HCT116 (cell line): ENCODE data around the gene SPACA6. TPM values are rescaled to one million over a fixed set of nuclear protein-coding genes. Genes with fewer than 3 reads are reported as not detected.

Experiments used
- ATAC-seq: fragments of 200-7000 bp; cut with Tn5 transposase; 2 replicates; pipeline ENCODE4 v1.9.1; 2020; ENCODE audit warnings: mild to moderate bottlenecking, moderate library complexity
- BruUV-seq: library from RNA; stranded (reverse); fragments of 400-500 nt; replicated peaks from 2 replicates; lab custom pipeline; 2021; lab: Mats Ljungman, UMichigan
- CTCF ChIA-PET: fragments of 300-600 bp; sonication (Branson Sonifier 250); formaldehyde crosslinking; loops from one replicate; lab custom pipeline; 2021; ENCODE audit warnings: antibody characterized with exemption; lab: Charles Lee
- POLR2A ChIA-PET: fragments of 300-600, 350-600 bp; sonication (Branson Sonifier 250); formaldehyde crosslinking; loops from one replicate; lab custom pipeline; 2021; ENCODE audit warnings: antibody characterized with exemption; lab: Charles Lee
- RAD21 ChIA-PET, 2 experiments: fragments of 300-600 bp; sonication (Branson Sonifier 250); formaldehyde crosslinking; loops; one replicate each; lab custom pipeline; 2023; ENCODE audit warnings: low total read pairs in 2 of 2; ENCODE audit not compliant: uncharacterized antibody in 2 of 2, unreplicated experiment in 2 of 2, low non-redundant PET in 1 of 2; lab: Charles Lee
- DNase-seq: peaks from one replicate; pipeline ENCODE4 v3.0.0-alpha.2; 2010; ENCODE audit warnings: low read depth, low spot score
- H2AFZ ChIP-seq: fragments of 200-600 bp; shearing (Covaris generic), sonication (generic); 2 replicates; pipeline ENCODE4 v1.6.1; 2017; ENCODE audit warnings: low read depth, mixed run types, mixed read lengths, antibody characterized with exemption, low read length; ENCODE audit not compliant: poor library complexity, severe bottlenecking
- H3K27ac ChIP-seq: 2 replicates; pipeline ENCODE4 v1.5.1; 2012; ENCODE audit warnings: low read depth, low read length
- H3K27me3 ChIP-seq: fragments of 200-600 bp; sonication (generic); 2 replicates; pipeline ENCODE4 v1.6.1; 2016; ENCODE audit warnings: mixed run types, low read length, mixed read lengths; ENCODE audit not compliant: insufficient read depth
- H3K36me3 ChIP-seq, 2 experiments: fragments of 200-500 bp in 1 of 2; fragments of 200-600 bp in 1 of 2; sonication (Bioruptor generic) in 1 of 2; sonication (generic) in 1 of 2; 2 replicates each; pipeline versions ENCODE4 v1.5.1 to v1.6.1; 2014 to 2016; ENCODE audit warnings: low read length in 2 of 2, inconsistent platforms in 1 of 2, mixed read lengths in 1 of 2, mixed run types in 1 of 2; ENCODE audit not compliant: insufficient read depth in 2 of 2, control insufficient read depth in 1 of 2
- H3K4me1 ChIP-seq, 2 experiments: fragments of 200-600 bp in 1 of 2; sonication (generic) in 1 of 2; 2 replicates each; pipeline versions ENCODE4 v1.5.1 to v1.6.1; 2012 to 2017; ENCODE audit warnings: low read length in 2 of 2, inconsistent platforms in 1 of 2, mild to moderate bottlenecking in 1 of 2, mixed read lengths in 1 of 2, mixed run types in 1 of 2, moderate library complexity in 1 of 2; ENCODE audit not compliant: insufficient read depth in 2 of 2, control insufficient read depth in 1 of 2
- H3K4me2 ChIP-seq: fragments of 200-600 bp; sonication (generic); 2 replicates; pipeline ENCODE4 v1.6.1; 2017; ENCODE audit warnings: mixed run types, low read length, mixed read lengths
- H3K4me3 ChIP-seq, 2 experiments: fragments of 200-600 bp in 1 of 2; sonication (generic) in 1 of 2; replicated peaks in 1 of 2; 2 replicates each; pipeline ENCODE4 v1.5.1; 2011 to 2016; ENCODE audit warnings: low read length in 2 of 2, control low read depth in 1 of 2, low read depth in 1 of 2, mild to moderate bottlenecking in 1 of 2, mixed read lengths in 1 of 2, mixed run types in 1 of 2
- H3K79me2 ChIP-seq: fragments of 200-600 bp; sonication (generic); 2 replicates; pipeline ENCODE4 v1.6.1; 2017; ENCODE audit warnings: mild to moderate bottlenecking, mixed run types, low read length, moderate library complexity, mixed read lengths; ENCODE audit not compliant: insufficient read depth
- H3K9ac ChIP-seq: fragments of 200-600 bp; sonication (generic); 2 replicates; pipeline ENCODE4 v1.6.1; 2016; ENCODE audit warnings: low read length, mixed read lengths
- H3K9me2 ChIP-seq: fragments of 200-600 bp; sonication (generic), shearing (Covaris generic); 2 replicates; pipeline ENCODE4 v1.6.1; 2017; ENCODE audit warnings: mixed run types, mild to moderate bottlenecking, moderate library complexity; ENCODE audit not compliant: insufficient read depth
- H3K9me3 ChIP-seq, 2 experiments: fragments of 200-500 bp in 1 of 2; fragments of 200-600 bp in 1 of 2; sonication (Bioruptor generic) in 1 of 2; sonication (generic) in 1 of 2; 2 replicates each; pipeline ENCODE4 v1.6.1; 2014 to 2017; ENCODE audit warnings: low read length in 2 of 2, mixed read lengths in 2 of 2, inconsistent platforms in 1 of 2, low read depth in 1 of 2, mild to moderate bottlenecking in 1 of 2, mixed run types in 1 of 2, moderate library complexity in 1 of 2; ENCODE audit not compliant: control insufficient read depth in 1 of 2, insufficient read depth in 1 of 2
- H4K20me1 ChIP-seq: fragments of 200-600 bp; sonication (generic), shearing (Covaris generic); 2 replicates; pipeline ENCODE4 v1.6.1; 2017; ENCODE audit warnings: mixed run types, mild to moderate bottlenecking, moderate library complexity; ENCODE audit not compliant: insufficient read depth
- CBX3 ChIP-seq: IDR thresholded peaks from 2 replicates; pipeline ENCODE4 v1.6.1; 2012; ENCODE audit warnings: low read depth
- EGR1 ChIP-seq: IDR thresholded peaks from 2 replicates; pipeline ENCODE4 v1.6.1; 2012; ENCODE audit warnings: low read depth
- ELF1 ChIP-seq: IDR thresholded peaks from 2 replicates; pipeline ENCODE4 v1.6.1; 2012; ENCODE audit warnings: low read depth, borderline replicate concordance
- EZH2 ChIP-seq: fragments of 200-600 bp; sonication (generic); IDR thresholded peaks from 2 replicates; pipeline ENCODE4 v1.6.1; 2017; ENCODE audit warnings: antibody characterized with exemption, mixed run types
- EZH2phosphoT487 ChIP-seq: fragments of 200-600 bp; IDR thresholded peaks from 2 replicates; pipeline ENCODE4 v1.6.1; 2018; ENCODE audit warnings: antibody characterized with exemption, borderline replicate concordance
- FOSL1 ChIP-seq: IDR thresholded peaks from 2 replicates; pipeline ENCODE4 v1.6.1; 2012; ENCODE audit warnings: low read depth
- JUND ChIP-seq: IDR thresholded peaks from 2 replicates; pipeline ENCODE4 v1.6.1; 2012
- POLR2A ChIP-seq: IDR thresholded peaks from 2 replicates; pipeline ENCODE4 v1.7.0; 2011; ENCODE audit warnings: borderline replicate concordance; ENCODE audit not compliant: insufficient read depth, insufficient read length; ENCODE audit errors: extremely low read depth
- RAD21 ChIP-seq: IDR thresholded peaks from 2 replicates; pipeline ENCODE4 v1.6.1; 2012; ENCODE audit warnings: low read depth, mild to moderate bottlenecking
- SIN3A ChIP-seq: IDR thresholded peaks from 2 replicates; pipeline ENCODE4 v1.6.1; 2012; ENCODE audit warnings: low read depth
- SP1 ChIP-seq: IDR thresholded peaks from 2 replicates; pipeline ENCODE4 v1.6.1; 2012; ENCODE audit warnings: low read depth
- TCF7L2 ChIP-seq: IDR thresholded peaks from 2 replicates; pipeline ENCODE4 v1.7.0; 2011; ENCODE audit warnings: borderline replicate concordance, inconsistent platforms; ENCODE audit not compliant: insufficient read depth, insufficient read length; ENCODE audit errors: extremely low read depth
- YY1 ChIP-seq: IDR thresholded peaks from 2 replicates; pipeline ENCODE4 v1.6.1; 2011; ENCODE audit warnings: low read length, low read depth, moderate library complexity, mild to moderate bottlenecking; ENCODE audit not compliant: insufficient replicate concordance; ENCODE audit errors: extremely low read depth
- ZNF274 ChIP-seq: fragments of 200-500 bp; sonication (Bioruptor generic); IDR thresholded peaks from 2 replicates; pipeline ENCODE4 v1.6.1; 2014; ENCODE audit warnings: mild to moderate bottlenecking, low read depth, low read length, inconsistent platforms
- intact Hi-C: fragments of 100-400 bp; cut with micrococcal nuclease; formaldehyde crosslinking; loops from 2 replicates; pipeline ENCODE4 v1.10.0; 2022
- total RNA-seq: library from RNA; stranded (reverse); gene quantifications from one replicate; pipeline ENCODE4 v1.2.1, GENCODE V29; 2021; ENCODE audit not compliant: unreplicated experiment
- TF ChIP-seq, protein P1 (sequence below): IDR thresholded peaks from 2 replicates; pipeline ENCODE4 v1.6.1; 2012
- TF ChIP-seq, protein P2 (sequence below), 3 experiments: fragments of 200-600 bp in 1 of 3; sonication (generic) in 1 of 3; IDR thresholded peaks in 2 of 3; conservative IDR thresholded peaks in 1 of 3; 2 replicates each; pipeline ENCODE4 v1.5.1; 2012 to 2017; ENCODE audit warnings: low read depth in 2 of 3, low read length in 2 of 3, antibody characterized with exemption in 1 of 3, borderline replicate concordance in 1 of 3, control low read depth in 1 of 3, mild to moderate bottlenecking in 1 of 3, mixed read lengths in 1 of 3, mixed run types in 1 of 3, moderate library complexity in 1 of 3; ENCODE audit not compliant: insufficient read depth in 1 of 3
- TF ChIP-seq, protein P3 (sequence below): IDR thresholded peaks from 2 replicates; pipeline ENCODE4 v1.6.1; 2012; ENCODE audit warnings: low read depth

The SPACA6 gene
- total RNA-seq, 1 experiment from 2014 or later = 13.9 TPM

GRCh38 chr19:51653162-51653561 is 40.0 kb upstream of the SPACA6 start (continued):
- TF ChIP-seq, protein P1, sequence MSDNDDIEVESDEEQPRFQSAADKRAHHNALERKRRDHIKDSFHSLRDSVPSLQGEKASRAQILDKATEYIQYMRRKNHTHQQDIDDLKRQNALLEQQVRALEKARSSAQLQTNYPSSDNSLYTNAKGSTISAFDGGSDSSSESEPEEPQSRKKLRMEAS = no peak
- TF ChIP-seq SP1 = no peak
- TF ChIP-seq TCF7L2 = no peak
- TF ChIP-seq POLR2A = no peak
- TF ChIP-seq YY1 = no peak

GRCh38 chr19:51654783-51655182 is 38.3 kb upstream of the SPACA6 start:
- ATAC-seq = no peak
- no peak overlapping the region for H3K9ac ChIP-seq
- no peaks in the 10 kb centered on the region for H3K79me2 ChIP-seq
- H3K4me1 ChIP-seq = peaks cover 0 to 5% of the 10 kb centered on the region in 2 experiments; a peak in 2 of 4 replicates
- H2AFZ ChIP-seq = no peak overlapping the region
- H3K4me2 ChIP-seq = no peak overlapping the region
- no peak for DNase-seq
- H3K27ac ChIP-seq = no peak overlapping the region
- no peak for TF ChIP-seq EGR1
- TF ChIP-seq, protein P2, sequence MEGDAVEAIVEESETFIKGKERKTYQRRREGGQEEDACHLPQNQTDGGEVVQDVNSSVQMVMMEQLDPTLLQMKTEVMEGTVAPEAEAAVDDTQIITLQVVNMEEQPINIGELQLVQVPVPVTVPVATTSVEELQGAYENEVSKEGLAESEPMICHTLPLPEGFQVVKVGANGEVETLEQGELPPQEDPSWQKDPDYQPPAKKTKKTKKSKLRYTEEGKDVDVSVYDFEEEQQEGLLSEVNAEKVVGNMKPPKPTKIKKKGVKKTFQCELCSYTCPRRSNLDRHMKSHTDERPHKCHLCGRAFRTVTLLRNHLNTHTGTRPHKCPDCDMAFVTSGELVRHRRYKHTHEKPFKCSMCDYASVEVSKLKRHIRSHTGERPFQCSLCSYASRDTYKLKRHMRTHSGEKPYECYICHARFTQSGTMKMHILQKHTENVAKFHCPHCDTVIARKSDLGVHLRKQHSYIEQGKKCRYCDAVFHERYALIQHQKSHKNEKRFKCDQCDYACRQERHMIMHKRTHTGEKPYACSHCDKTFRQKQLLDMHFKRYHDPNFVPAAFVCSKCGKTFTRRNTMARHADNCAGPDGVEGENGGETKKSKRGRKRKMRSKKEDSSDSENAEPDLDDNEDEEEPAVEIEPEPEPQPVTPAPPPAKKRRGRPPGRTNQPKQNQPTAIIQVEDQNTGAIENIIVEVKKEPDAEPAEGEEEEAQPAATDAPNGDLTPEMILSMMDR (IDR thresholded peaks at IDR 0.05 in 2 of 3, conservative IDR thresholded peaks at IDR 0.05 in 1 of 3; ENCODE audit: borderline replicate concordance in 1 of 3, insufficient read depth in 1 of 3, low read depth in 2 of 3, low read length in 2 of 3) = no peak
- TF ChIP-seq, protein P3, sequence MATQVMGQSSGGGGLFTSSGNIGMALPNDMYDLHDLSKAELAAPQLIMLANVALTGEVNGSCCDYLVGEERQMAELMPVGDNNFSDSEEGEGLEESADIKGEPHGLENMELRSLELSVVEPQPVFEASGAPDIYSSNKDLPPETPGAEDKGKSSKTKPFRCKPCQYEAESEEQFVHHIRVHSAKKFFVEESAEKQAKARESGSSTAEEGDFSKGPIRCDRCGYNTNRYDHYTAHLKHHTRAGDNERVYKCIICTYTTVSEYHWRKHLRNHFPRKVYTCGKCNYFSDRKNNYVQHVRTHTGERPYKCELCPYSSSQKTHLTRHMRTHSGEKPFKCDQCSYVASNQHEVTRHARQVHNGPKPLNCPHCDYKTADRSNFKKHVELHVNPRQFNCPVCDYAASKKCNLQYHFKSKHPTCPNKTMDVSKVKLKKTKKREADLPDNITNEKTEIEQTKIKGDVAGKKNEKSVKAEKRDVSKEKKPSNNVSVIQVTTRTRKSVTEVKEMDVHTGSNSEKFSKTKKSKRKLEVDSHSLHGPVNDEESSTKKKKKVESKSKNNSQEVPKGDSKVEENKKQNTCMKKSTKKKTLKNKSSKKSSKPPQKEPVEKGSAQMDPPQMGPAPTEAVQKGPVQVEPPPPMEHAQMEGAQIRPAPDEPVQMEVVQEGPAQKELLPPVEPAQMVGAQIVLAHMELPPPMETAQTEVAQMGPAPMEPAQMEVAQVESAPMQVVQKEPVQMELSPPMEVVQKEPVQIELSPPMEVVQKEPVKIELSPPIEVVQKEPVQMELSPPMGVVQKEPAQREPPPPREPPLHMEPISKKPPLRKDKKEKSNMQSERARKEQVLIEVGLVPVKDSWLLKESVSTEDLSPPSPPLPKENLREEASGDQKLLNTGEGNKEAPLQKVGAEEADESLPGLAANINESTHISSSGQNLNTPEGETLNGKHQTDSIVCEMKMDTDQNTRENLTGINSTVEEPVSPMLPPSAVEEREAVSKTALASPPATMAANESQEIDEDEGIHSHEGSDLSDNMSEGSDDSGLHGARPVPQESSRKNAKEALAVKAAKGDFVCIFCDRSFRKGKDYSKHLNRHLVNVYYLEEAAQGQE = no peak
- no peak for TF ChIP-seq SIN3A
- TF ChIP-seq ZNF274 = no peak
- no peak for TF ChIP-seq RAD21
- no peak for TF ChIP-seq EZH2phosphoT487
- TF ChIP-seq, protein P1 = no peak
- TF ChIP-seq JUND = no peak
- no peak for TF ChIP-seq TCF7L2
- no peak for TF ChIP-seq SP1
- no peak for TF ChIP-seq EZH2
- TF ChIP-seq FOSL1 = no peak
- TF ChIP-seq ELF1 = no peak
- no peak for TF ChIP-seq YY1
- TF ChIP-seq CBX3 = no peak
- H3K36me3 ChIP-seq = no peaks in the 10 kb centered on the region
- ChIA-PET POLR2A (no interaction called here), RAD21 (no interaction called here), CTCF (interaction anchor here (1.0 kb wide), 1 partner anchor 17 kb away, joined by 3 read pairs; no protein-coding TSS in a partner anchor)
- BruUV-seq = no TSS peak
- H3K4me3 ChIP-seq = no peak overlapping the region
- intact Hi-C loops = loop anchor here (5.0 kb wide), 2 partner anchors 47 to 232 kb away; no protein-coding TSS in a partner anchor
- no peaks in the 10 kb centered on the region for H4K20me1 ChIP-seq
- H3K9me2 ChIP-seq = no peaks in the 10 kb centered on the region
- no peaks in the 10 kb centered on the region for H3K27me3 ChIP-seq
- H3K9me3 ChIP-seq = no peaks in the 10 kb centered on the region
